GM21737 (cell line): ENCODE results near the gene SLC44A4.
A peak's percentile ranks its signal among the peaks of the same experiment; 100 is the strongest.
"Not testable (repeated sequence)": the region's sequence is repeated elsewhere in the genome, so short reads cannot be mapped to it uniquely, and the experiment has no call there.

Experiments used
- ATAC-seq: cut with Tn5 transposase; IDR thresholded peaks from one replicate; pipeline ENCODE4 v1.9.1; 2021; ENCODE audit warnings: mild to moderate bottlenecking, moderate library complexity; ENCODE audit not compliant: unreplicated experiment

SLC44A4 gene

DNA sequence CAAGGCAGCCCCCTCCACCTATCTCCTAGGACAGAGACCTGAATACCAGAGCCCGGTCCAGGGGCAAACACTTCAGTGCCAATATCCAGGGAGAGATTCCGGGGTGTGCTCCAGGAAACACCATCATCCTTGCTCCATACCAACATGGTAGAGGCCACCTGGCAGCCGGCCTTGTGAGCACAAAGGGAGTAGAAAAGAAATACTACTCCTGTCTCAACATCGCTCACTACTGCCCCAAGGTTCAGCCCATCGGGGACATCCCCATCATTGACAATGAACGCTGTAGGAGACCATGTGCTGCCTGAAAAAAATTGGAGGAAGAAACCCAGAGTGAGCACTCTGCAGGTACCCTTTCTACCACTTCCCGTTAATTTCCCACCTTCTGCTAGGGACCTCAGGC lies 17.6 kb downstream of the SLC44A4 start:
- no peak for ATAC-seq

DNA sequence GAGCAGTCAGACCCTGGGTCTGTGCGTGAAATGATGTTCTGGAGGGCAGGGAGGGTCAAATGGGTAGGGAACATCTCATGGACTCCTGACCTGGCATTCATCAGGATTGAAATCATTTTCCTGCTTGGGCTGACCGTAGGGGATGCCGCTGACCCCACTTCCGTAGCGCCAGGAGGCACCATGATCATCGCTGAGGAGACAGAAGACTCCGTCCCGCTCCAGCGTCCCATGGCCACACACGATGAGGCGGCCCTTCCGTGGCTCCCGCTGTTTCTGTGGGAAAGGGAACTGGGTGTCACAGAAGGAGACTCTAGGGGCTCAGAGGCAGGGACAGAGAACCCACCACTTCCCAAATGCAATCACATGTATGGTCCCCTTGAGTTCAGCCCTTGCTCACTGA lies 18.4 kb downstream of the SLC44A4 start:
- ATAC-seq: no peak

DNA sequence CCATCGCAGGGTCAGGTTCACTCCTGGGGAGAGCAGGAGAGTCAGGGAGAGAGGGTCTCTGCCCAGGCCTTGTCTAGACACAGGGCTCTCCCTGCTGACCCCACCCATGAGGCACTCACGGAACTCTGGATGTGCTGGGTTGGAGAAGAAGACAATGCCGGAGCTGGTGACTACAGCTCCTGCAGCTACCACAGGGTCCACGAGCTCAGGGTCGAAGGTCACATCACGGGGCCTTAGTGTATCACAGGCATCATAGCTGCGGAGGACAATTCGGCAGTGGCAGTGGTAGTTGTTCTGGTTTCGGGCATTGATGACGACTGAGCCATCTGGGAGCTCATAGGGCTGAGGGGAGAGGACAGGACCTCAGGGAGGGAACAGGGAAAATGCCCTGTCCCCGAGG lies 18.9 kb downstream of the SLC44A4 start:
- no peak for ATAC-seq

DNA sequence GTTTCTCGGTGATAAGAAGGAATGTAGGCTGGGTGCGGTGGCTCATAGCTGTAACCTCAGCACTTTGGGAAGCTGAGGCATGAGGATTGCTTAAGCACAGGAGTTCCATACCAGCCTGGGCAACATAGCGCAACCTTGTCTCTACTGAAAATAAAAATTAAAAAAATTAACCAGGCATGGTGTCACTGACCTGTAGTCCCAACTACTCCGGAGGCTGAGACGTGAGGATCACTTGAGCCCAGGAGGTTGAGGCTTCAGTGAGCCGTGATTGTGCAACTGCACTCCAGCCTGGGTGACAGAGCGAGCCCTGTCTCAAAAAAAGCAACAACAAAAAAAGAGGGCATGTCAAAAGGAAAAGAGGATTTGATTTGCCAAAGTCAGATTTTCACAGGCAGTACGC lies 20.1 kb downstream of the SLC44A4 start:
- no peak for ATAC-seq

DNA sequence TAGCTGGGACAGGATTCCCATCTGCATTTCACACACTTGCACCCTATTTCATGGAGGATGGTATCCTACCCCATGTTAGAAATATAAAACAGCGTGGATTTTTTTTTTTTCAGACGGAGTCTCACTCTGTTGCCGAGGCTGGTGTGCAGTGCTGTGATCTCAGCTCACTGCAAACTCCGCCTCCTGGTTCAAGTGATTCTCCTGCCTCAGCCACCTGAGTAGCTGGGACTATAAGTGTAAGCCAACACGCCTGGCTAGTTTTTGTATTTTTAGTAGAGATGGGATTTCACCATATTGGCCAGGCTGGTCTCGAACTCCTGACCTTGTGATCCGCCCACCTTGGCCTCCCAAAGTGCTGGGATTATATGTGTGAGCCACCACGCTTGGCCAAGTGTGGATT lies 21.0 kb downstream of the SLC44A4 start:
- not testable (repeated sequence) for ATAC-seq

DNA sequence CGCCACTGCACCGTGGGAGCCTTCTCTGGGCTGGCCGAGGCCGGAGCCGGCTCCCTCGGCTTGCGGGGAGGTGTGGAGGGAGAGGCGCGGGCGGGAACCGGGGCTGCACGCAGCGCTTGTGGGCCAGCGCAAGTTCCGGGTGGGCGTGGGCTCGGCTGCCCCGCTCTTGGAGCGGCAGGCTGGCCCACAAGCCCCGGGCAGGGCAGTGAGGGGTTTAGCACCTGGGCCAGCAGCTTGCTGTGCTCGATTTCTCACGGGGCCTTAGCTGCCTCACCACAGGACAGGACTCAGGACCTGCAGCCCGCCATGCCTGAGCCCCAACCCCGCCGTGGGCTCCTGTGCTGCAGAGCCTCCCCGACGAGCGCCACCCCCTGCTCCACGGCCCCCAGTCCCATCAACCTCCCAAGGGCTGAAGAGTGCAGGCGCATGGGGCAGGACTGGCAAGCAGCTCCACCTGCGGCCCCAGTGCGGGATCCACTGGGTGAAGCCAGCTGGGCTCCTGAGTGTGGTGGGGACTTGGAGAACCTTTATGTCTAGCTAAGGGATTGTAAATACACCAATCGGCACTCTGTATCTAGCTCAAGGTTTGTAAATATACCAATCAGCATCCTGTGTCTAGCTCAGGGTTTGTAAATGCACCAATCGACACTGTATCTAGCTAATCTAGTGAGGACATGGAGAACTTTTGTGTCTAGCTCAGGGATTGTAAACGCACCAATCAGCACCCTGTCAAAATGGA lies 26.6 kb downstream of the SLC44A4 start:
- ATAC-seq: not testable (repeated sequence)

DNA sequence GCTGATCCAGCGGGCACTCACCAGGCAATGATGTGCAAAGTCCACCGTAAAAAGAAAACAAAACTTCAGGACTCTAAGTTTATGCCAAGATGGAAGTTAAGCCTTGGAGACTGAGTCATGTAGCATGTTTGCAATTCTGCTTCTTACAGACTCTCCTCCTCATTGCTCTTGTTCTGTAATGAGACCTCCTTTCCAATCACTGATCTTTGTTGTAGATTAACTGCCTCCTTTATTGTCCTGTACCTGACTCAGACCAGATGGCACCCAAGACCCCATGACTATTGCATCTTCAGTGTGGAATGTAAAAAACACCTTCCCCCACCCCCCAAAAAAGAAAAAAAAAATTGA lies 27.3 kb downstream of the SLC44A4 start:
- no peak for ATAC-seq

DNA sequence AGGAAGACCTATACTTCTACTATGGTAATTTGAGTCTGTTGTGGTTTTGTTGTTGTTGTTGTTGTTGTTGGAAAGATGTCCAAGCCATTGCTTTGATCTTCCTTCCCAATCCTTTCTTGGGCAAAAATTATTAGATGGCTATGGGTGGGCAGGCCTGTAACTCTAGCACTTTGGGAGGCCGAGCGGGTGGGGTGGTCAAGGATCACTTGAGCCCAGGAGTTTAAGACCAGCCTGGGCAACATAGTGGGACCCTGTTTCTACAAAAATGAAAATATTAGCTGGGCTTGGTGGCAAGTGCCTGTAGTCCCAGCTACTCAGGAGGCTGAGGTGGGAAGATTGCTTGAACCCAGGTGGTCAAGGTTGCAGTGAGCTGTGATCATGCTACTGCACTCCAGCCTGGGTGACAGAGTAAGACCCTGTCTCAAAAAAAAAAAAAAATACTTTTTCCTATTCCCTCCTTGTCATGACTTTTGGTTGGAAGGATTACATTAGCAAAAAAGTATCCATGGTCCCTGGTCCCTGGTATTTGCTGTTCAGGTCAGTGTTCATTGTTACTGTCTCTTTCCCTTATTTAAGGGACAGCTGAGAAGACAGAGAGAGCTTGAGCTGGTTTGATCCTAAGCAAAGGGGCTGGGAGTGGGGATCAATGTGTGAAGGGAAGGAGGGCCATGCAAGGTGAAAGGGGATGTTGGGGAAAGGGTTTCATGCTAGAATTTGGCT lies 27.9 kb downstream of the SLC44A4 start:
- no peak for ATAC-seq

DNA sequence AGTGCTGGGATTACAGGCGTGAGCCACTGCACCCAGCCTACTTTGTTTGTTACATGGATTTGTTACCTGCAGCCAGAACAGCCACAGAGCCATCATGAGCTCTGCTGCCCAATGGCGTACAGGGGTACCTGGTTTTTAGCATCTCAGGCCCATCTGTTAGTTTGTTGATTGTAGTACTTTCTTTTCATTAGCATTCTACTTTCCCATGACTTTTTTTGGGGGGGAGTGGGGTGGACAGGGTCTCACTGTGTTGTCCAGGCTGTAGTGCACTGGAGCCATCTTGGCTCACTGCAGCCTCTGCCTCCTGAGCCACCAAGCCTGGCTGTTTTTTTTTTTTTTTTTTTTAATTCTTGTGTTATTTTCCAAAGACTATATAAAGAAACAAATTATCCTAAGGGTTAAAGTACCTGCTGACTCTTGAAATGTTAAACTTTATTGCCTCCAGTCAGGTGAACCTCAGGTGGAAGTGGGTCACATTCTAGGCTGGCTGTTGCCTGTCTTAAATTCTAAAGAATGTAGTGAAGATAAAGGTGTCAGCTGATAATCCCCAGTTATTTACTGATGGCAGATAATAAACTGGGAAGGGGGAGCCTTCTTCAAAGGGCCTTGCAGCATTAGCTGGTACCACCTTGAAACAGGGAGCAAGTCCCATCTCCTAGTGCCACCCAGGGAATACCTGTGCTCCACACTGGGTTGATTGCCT lies 31.4 kb downstream of the SLC44A4 start:
- no peak for ATAC-seq

DNA sequence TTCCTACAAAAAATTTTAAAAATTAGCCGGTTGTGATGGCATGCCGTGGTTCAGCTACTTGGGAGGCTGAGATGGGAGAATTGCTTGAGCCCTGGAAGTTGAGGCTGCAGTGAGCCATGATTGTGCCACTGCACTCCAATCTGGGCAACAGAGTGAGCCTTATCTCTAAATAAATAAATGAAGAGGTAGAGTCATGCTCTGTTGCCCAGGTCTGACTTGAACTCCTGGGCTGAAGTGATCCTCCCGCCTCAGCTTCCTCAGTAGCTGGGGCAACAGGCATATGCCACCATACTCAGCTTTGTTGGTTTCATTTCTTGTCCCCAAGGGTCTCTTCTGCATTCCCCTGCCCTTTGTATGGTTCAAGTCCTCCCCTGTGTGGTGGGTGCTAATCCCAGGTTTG lies 34.3 kb downstream of the SLC44A4 start:
- no peak for ATAC-seq

DNA sequence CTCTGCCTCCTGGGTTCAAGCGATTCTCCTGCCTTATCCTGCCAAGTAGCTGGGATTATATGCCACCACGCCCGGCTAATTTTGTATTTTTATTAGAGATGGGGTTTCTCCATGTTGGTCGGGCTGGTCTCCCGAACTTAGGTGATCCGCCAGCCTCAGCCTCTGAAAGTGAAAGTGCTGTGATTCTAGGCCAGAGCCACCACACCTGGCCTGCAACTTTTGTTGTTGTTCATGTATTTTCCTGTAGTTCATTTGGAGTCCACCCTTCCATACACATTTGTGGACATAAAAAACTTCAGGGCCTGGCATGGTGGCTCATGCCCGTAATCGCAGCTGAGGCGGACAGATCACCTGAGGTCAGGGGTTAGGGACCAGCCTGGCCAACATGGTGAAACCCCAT lies 36.7 kb downstream of the SLC44A4 start:
- ATAC-seq: no peak

DNA sequence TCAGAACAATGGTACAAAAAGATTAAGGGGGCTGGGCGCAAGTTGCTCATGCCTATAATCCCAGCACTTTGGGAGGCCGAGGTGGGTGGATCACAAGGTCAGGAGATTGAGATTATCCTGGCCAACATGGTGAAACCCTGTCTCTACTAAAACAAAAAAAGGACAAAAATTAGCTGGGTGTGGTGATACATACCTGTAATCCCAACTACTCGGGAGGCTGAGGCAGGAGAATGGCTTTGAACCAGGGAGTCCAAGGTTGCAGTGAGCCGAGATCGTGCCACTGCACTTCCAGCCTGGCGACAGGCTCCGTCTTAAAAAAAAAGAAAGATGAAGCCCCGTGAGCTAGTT lies 39.0 kb downstream of the SLC44A4 start:
- not testable (repeated sequence) for ATAC-seq

DNA sequence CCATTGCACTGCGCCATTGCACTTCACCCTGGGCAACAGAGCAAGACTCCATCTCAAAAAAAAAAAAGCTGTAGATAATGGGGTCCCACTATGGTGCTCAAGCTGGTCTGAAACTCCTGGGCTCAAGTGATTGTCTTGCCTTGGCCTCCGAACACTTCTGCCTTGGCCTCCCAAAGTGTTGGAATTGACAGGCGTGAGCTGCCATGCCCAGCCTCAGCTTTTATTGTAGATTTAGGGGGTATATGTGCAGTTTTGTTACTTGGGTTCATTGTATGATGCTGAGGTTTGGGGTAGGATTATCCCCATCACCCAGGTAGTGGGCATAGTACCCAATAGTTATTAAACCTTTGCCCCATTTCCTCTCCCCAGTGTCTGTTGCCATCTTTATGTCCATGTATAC lies 39.8 kb downstream of the SLC44A4 start:
- no peak for ATAC-seq

DNA sequence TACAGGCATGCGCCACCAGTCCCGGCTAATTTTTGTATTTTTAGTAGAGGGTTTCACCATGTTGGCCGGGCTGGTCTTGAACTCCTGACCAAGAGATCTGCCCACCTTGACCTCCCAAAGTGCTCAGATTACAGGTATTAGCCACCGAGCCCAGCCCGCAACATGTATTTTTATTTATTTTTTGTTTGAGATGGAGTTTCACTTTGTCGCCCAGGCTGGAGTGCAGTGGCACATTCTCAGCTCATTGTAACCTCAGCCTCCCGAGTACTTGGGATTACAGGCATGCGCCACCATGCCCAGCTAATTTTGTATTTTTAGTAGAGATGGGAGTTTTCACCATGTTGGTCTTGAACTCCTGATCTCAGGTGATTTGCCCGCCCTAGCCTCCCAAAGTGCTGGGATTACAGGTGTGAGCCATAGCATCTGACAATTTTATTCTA lies 40.7 kb downstream of the SLC44A4 start:
- ATAC-seq: not testable (repeated sequence)

DNA sequence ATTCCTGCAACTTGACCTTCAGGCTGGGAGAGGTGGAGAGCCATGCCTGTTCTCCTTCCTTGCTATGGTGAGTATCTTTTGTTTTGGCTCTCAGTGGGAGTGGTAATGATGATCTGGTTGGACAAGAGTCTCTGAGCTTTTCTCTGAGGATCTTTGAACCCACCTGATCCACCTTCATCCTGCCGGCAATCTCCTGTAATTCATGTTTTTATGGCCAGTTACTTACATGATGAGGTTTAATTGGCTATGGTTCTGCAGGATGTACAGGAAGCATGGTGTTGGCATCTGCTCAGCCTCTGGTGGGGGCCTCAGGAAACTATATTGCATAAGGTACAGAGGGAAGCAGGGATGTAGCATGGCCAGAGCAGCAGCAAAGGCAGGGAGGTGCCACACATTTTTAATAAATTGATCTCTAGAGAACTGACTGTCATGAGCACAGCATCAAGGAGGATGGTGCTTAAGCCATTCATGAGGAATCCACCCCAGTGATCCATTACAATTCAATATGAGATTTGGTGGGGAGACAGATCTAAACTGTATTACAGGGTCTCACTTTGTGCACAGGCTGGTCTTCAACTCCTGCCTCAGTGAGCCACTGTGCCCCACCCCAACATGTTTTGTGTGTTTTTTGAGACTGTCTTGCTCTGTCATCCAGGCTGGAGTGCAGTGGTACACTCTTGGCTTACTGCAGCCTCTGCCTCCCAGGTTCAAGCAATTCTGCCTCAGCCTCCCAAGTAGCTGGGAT lies 41.3 kb downstream of the SLC44A4 start:
- ATAC-seq: no peak

DNA sequence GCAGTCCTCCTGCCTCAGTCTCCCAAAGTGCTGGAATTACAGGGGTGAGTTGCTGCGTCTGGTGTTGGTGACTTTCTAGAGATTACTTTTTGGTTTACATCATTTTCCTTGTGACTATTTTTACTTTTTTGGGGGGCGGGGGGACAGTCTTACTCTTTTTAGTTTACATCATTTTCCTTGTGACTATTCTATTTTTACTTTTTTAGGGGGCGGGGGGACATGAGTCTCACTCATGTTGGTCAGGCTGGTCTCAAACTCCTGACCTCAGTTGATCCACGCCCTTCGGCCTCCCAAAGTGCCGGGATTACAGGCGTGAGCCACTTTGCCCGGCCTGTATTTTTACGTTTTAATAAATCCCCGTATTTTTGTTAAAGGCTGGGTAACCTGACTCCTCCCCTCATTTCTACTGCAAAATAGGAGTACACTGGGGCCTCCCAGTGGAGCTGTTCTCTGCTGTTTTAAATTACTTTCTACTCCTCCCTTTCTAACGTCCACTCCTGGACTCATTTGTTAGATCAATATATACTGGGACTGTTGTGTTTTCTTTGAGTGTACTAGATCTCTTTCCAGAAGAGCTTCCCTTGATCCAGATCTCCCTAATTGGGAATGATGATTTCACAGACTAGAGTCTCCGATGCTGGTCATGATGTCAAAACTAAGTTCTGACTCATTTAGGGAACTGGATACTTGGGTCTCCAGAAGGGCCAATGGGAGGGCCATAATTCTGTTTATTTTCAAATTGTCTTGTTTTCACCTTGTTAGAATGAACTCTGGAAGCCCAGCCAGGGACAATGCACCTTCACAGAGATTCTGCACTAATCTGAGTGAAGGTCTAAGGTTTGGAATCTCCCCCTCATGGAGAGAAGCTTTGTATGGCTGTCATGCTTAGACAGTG lies 42.1 kb downstream of the SLC44A4 start:
- no peak for ATAC-seq

DNA sequence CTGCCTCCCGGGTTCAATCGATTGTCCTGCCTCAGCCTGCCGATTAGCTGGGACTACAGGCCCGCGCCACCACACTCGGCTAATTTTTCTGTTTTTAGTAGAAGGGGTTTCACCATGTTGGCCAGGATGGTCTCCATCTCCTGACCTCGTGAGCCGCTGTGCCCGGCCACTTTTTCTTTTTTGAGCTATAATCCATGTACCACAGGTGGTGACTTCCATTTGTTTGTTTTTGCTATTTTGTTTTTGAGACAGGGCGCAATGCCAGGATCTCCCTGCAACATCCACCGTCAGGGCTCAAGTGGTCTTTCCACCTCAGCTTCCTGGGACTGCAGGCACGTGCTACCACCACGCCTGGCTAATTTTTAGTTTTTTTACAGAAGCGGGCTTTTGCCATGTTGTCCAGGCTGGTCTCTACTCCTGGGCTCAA lies 42.7 kb downstream of the SLC44A4 start:
- no peak for ATAC-seq

DNA sequence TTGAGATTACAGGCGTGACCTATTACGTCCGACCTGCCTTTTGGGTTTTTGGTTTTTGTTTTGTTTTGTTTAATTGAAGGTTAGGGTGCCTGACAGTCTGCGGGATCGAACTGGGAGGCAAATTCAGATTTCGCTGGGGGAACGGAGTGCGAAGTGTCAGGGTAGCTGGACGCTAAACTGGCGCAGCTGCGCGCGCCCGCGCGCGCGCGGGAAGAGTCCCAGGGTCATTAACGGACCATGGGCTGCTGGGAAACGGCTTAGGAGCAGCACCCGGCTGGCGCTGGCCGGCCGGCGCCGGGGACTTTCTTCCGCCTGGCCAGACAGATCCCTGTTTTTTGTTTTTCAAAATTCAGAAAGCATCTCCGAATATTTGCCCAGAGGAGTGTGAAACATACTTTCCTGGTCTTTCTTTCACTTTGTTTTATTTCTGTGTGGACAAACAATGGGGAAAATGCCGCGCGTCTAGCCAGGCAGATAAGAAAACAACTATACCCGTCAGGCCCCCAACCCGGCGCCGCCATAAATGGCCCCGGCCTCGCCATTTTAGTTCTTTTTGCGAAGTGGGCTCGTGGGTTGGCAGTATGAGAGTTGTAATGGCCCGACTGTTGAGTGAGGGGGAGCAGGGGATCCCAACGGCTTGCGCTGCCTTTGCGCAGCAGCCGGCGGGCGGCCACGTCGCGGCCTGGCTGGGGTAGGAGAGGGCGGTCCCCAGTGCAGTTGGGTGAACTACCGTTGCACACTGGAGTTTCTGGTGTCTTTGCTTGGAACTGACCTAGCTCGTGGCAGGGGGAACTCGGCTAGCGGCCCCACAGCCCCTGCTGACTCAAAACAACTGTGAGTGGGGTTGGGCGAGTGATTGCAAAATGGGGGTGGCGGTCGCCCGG lies 44.2 kb downstream of the SLC44A4 start:
- ATAC-seq: peak; percentile 42
